ENCODE measurements around the gene MGAT3. TPM values are rescaled to one million over a fixed set of nuclear protein-coding genes. Genes with fewer than 3 reads are reported as not detected.
"Not testable (repeated sequence)": the region's sequence is repeated elsewhere in the genome, so short reads cannot be mapped to it uniquely, and the experiment has no call there.

Gene MGAT3
- total and polyA plus RNA-seq, 4 donors: 0.26 to 11.0 (median 1.8) TPM

DNA sequence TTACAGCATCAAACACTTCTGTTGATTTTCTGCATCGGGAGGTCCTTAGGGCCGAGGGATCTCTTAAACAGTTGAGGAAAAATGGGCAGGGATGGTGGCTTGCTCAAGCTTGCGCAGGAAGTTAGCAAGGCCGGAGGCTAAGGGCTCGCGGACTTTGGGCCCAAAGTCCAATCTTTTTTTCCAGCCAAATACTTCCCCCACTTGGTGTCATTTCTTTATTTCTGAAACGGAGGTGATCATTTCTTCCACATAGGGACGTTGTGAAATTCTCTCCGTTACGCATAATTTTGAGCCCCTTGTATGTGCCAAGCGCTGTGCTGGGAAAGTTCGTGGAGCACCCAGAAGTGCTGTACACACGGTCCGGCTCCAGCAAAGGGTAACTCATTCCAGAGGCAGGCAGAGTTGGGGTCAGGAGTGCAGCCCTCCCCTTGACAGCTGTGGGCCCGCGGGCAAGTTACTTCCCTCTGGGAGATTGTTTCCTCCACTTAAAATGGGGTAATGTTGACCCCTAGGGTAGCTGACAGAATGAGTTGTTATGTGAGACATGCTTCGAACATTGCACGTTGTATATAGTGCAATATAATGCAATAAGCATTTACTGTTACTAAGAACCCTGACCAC lies 46.1 kb downstream of the MGAT3 start:
- intact Hi-C loops (cut with DNase I): loop anchor here in 1 of 2 donors (2.0 to 5.0 kb wide), 2 partner anchors 18 to 106 kb away; partner anchors contain the start of genes ATF4 and TAB1
- WGBS, 2 donors: 7% methylated on average over 18 of the region's 18 CpGs
- H3K27ac ChIP-seq (ENCODE audit: low read depth in 1 of 2, low read length in 2 of 2): no peak overlapping the region
- peaks cover 2 to 11% of the 10 kb centered on the region in 2 donors for H3K4me1 ChIP-seq (ENCODE audit: control insufficient read depth in 1 of 2, insufficient read depth in 2 of 2, low read length in 2 of 2)
- H3K36me3 ChIP-seq (ENCODE audit: control insufficient read depth in 1 of 2, insufficient read depth in 2 of 2, low read length in 1 of 2): peaks cover 0 to 1% of the 10 kb centered on the region in 2 donors
- peak overlapping the region; percentile 86 to 96 for H3K4me3 ChIP-seq (ENCODE audit: low read length in 2 of 2)
- no peaks in the 10 kb centered on the region for H3K27me3 ChIP-seq (ENCODE audit: control insufficient read depth in 1 of 2, insufficient read depth in 2 of 2, low read length in 1 of 2)
- no peak for DNase-seq
- H3K9me3 ChIP-seq (ENCODE audit: control insufficient read depth, low read length): no peaks in the 10 kb centered on the region
- ATAC-seq (ENCODE audit: low FRiP score): no peak

DNA sequence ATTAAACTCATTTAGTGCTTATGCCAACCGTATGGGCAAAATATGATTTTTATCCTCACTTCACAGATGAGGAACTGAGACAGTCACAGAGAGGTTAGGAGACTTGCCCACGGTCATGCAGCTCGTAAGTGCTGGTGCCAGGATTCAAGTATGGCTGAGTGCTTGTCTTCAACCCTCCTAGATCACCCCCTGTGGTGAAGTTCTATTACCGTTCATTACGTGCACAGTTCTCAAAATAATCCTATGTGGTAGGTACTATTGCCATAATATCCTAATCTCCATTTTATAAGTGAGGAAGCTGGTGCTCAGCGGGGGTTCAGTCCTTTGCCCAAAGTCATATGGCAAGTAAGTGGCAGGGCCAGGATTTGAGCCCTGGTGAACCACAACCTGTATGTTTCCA lies 46.8 kb downstream of the MGAT3 start:
- Histone ChIP-seq H3K9me3 (ENCODE audit: control insufficient read depth, low read length) (no peaks in the 10 kb centered on the region), H3K27ac (ENCODE audit: low read depth in 1 of 2, low read length in 2 of 2) (no peak overlapping the region), H3K27me3 (ENCODE audit: control insufficient read depth in 1 of 2, insufficient read depth in 2 of 2, low read length in 1 of 2) (no peaks in the 10 kb centered on the region), H3K4me1 (ENCODE audit: control insufficient read depth in 1 of 2, insufficient read depth in 2 of 2, low read length in 2 of 2) (peaks cover 2 to 11% of the 10 kb centered on the region in 2 donors), H3K36me3 (ENCODE audit: control insufficient read depth in 1 of 2, insufficient read depth in 2 of 2, low read length in 1 of 2) (peaks cover 0 to 1% of the 10 kb centered on the region in 2 donors), H3K4me3 (ENCODE audit: low read length in 2 of 2) (no peak overlapping the region)
- DNase-seq (no peak), ATAC-seq (ENCODE audit: low FRiP score) (no peak)
- 61 to 67% methylated on average over 6 of the region's 6 CpGs for WGBS, 2 donors
- intact Hi-C loops (cut with DNase I): loop anchor here in 1 of 2 donors (2.0 to 5.0 kb wide), 2 partner anchors 17 to 106 kb away; partner anchors contain the start of genes ATF4 and TAB1

DNA sequence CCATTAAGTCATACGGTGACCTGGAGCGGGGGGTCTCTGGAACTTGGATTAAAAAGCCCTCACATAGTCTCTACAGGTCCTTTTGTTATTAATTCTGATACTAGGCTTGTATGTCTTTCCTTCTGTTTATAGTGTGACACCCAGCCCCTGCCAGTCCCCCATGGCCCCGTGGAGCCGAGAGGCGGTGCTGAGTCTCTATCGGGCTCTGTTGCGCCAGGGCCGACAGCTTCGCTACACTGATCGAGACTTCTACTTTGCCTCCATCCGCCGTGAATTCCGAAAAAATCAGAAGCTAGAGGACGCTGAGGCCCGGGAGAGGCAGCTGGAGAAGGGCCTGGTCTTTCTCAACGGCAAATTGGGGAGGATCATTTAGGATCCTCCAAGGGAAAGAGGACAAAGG lies 47.3 kb downstream of the MGAT3 start:
- H3K4me1 ChIP-seq (ENCODE audit: control insufficient read depth in 1 of 2, insufficient read depth in 2 of 2, low read length in 2 of 2): peaks cover 2 to 11% of the 10 kb centered on the region in 2 donors
- H3K27me3 ChIP-seq (ENCODE audit: control insufficient read depth in 1 of 2, insufficient read depth in 2 of 2, low read length in 1 of 2): no peaks in the 10 kb centered on the region
- ATAC-seq (ENCODE audit: low FRiP score) (no peak), DNase-seq (peak in 1 of 2 donors; percentile 56)
- no peaks in the 10 kb centered on the region for H3K9me3 ChIP-seq (ENCODE audit: control insufficient read depth, low read length)
- H3K27ac ChIP-seq (ENCODE audit: low read depth in 1 of 2, low read length in 2 of 2): no peak overlapping the region
- peaks cover 0 to 1% of the 10 kb centered on the region in 2 donors for H3K36me3 ChIP-seq (ENCODE audit: control insufficient read depth in 1 of 2, insufficient read depth in 2 of 2, low read length in 1 of 2)
- intact Hi-C loops (cut with DNase I): loop anchor here in 1 of 2 donors (5.0 kb wide), 1 partner anchor 107 kb away; the partner anchor contains the start of gene TAB1
- no peak overlapping the region for H3K4me3 ChIP-seq (ENCODE audit: low read length in 2 of 2)
- WGBS, 2 donors: 91 to 93% methylated on average over 16 of the region's 16 CpGs

DNA sequence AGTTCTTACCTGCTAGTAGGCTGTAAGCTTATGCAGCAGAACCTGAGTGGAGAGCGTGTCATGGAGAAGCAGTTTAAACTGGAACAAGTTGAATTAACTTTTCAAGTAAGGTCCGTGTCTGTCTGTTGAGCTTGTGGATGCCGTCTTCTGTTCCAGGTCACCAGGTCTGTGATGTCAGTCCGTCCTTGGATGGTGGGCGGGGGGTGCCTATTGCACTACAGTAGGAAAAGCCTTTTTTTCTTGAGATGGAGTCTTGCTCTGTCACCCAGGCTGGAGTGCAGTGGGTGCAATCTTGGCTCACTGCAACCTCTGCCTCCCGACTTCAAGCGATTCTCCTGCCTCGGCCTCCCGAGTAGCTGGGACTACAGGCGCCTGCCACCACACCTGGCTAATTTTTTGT lies 50.2 kb downstream of the MGAT3 start:
- peak in 1 of 2 donors; percentile 55 for DNase-seq
- peaks cover 0 to 11% of the 10 kb centered on the region in 2 donors for H3K4me1 ChIP-seq (ENCODE audit: control insufficient read depth in 1 of 2, insufficient read depth in 2 of 2, low read length in 2 of 2)
- H3K4me3 ChIP-seq (ENCODE audit: low read length in 2 of 2); H3K27me3 ChIP-seq (ENCODE audit: control insufficient read depth in 1 of 2, insufficient read depth in 2 of 2, low read length in 1 of 2); H3K36me3 ChIP-seq (ENCODE audit: control insufficient read depth in 1 of 2, insufficient read depth in 2 of 2, low read length in 1 of 2); intact Hi-C loops (cut with DNase I); H3K27ac ChIP-seq (ENCODE audit: low read depth in 1 of 2, low read length in 2 of 2); H3K9me3 ChIP-seq (ENCODE audit: control insufficient read depth, low read length); ATAC-seq (ENCODE audit: low FRiP score): not testable (repeated sequence)
- 72 to 85% methylated on average over 10 of the region's 10 CpGs for WGBS, 2 donors

DNA sequence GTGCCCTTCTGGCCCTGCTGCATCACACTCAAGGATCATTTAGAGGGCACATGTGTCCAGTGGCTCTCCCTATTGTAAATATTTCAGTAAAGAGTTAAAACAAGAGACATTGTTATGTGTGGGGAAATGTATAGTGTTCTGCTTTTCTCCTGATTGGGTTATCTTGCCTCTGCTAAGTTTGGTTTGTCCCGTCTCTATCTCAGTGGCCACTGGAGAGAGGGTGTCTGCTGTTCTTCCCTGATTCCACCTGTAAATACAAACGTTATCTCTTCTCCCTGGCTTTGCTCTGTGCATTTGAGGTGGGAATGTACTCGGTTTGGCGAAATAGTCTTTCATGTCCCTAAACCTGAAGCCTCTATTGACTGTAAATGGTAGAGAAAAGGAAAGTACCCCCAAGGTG lies 51.6 kb downstream of the MGAT3 start:
- Histone ChIP-seq H3K36me3 (ENCODE audit: control insufficient read depth in 1 of 2, insufficient read depth in 2 of 2, low read length in 1 of 2) (peaks cover 0 to 11% of the 10 kb centered on the region in 2 donors), H3K27me3 (ENCODE audit: control insufficient read depth in 1 of 2, insufficient read depth in 2 of 2, low read length in 1 of 2) (no peaks in the 10 kb centered on the region), H3K4me3 (ENCODE audit: low read length in 2 of 2) (no peak overlapping the region), H3K27ac (ENCODE audit: low read depth in 1 of 2, low read length in 2 of 2) (no peak overlapping the region), H3K9me3 (ENCODE audit: control insufficient read depth, low read length) (no peaks in the 10 kb centered on the region), H3K4me1 (ENCODE audit: control insufficient read depth in 1 of 2, insufficient read depth in 2 of 2, low read length in 2 of 2) (peaks cover 0 to 6% of the 10 kb centered on the region in 2 donors)
- 73 to 80% methylated on average over 4 of the region's 4 CpGs for WGBS, 2 donors
- ATAC-seq (ENCODE audit: low FRiP score) (no peak), DNase-seq (no peak)
- intact Hi-C loops (cut with DNase I): no loop called here

DNA sequence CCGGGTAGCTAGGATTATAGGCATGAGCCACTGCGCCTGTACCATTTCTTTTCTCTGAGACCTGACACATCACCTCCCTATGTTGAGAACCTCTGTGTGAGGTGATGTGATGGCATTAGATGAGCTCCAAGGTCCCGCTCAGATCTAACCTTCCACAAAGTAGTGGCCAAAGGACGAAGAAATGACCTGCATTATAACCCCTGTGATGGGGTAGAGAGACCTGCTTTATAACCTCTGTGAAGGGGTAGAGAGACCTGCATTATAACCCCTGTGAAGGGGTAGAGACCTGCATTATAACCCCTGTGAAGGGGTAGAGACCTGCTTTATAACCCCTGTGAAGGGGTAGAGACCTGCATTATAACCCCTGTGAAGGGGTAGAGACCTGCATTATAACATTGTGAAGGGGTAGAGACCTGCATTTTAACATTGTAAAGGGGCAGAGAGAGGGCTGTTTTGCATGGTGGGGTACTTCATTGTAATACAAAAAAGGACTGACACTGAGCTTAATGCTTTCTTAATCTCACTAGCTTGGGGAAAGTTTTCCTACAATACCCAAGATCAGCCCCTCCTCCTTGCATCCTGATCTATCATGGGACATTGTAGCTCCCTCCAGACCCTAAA lies 53.8 kb downstream of the MGAT3 start:
- Histone ChIP-seq H3K36me3 (ENCODE audit: control insufficient read depth in 1 of 2, insufficient read depth in 2 of 2, low read length in 1 of 2) (peaks cover 0 to 16% of the 10 kb centered on the region in 2 donors), H3K4me3 (ENCODE audit: low read length in 2 of 2) (no peak overlapping the region), H3K27me3 (ENCODE audit: control insufficient read depth in 1 of 2, insufficient read depth in 2 of 2, low read length in 1 of 2) (no peaks in the 10 kb centered on the region), H3K9me3 (ENCODE audit: control insufficient read depth, low read length) (no peaks in the 10 kb centered on the region), H3K4me1 (ENCODE audit: control insufficient read depth in 1 of 2, insufficient read depth in 2 of 2, low read length in 2 of 2) (no peaks in the 10 kb centered on the region), H3K27ac (ENCODE audit: low read depth in 1 of 2, low read length in 2 of 2) (no peak overlapping the region)
- ATAC-seq (ENCODE audit: low FRiP score): no peak
- 87 to 95% methylated on average over 4 of the region's 4 CpGs for WGBS, 2 donors
- intact Hi-C loops (cut with DNase I): loop anchor here in 1 of 2 donors (5.0 kb wide), 1 partner anchor 168 kb away; no protein-coding TSS in a partner anchor
- DNase-seq: no peak

DNA sequence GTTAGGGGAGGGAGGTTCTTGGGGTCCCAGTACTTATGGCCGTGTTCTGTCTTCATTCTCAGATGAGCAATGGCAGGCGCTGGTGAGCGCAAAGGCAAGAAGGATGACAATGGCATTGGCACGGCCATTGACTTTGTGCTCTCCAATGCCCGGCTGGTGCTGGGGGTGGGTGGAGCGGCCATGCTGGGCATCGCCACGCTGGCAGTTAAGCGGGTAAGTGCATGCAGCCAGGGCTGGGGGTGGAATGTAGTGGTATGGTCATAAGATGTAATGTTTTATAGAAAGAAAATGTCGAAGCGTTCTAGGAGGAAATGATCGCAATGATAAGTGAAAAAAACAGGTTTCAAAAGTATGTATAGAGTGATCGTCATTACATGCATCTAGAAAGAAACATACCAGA lies 54.4 kb downstream of the MGAT3 start:
- WGBS, 2 donors: 90 to 94% methylated on average over 13 of the region's 13 CpGs
- Histone ChIP-seq H3K9me3 (ENCODE audit: control insufficient read depth, low read length) (no peaks in the 10 kb centered on the region), H3K4me1 (ENCODE audit: control insufficient read depth in 1 of 2, insufficient read depth in 2 of 2, low read length in 2 of 2) (no peaks in the 10 kb centered on the region)

DNA sequence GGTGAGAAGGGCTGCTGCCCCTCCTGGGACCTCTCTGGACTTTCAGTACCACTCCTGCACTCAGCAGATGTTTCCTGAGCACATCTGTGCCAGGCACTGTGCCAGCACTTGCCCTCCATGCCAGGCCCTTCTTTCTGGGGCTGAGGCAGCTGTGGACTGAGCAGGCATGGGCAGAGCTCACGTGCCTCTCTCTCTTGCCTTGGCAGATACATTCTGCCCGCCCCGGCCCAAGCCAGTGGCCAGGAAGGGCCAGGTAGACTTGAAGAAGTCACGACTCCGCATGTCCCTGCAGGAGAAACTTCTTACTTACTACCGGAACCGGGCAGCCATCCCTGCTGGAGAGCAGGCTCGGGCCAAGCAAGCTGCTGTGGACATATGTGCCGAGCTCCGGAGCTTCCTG lies 55.2 kb downstream of the MGAT3 start:
- peak; percentile 36 for ATAC-seq (ENCODE audit: low FRiP score)
- no peaks in the 10 kb centered on the region for H3K27me3 ChIP-seq (ENCODE audit: control insufficient read depth in 1 of 2, insufficient read depth in 2 of 2, low read length in 1 of 2)
- peaks cover 0 to 16% of the 10 kb centered on the region in 2 donors for H3K36me3 ChIP-seq (ENCODE audit: control insufficient read depth in 1 of 2, insufficient read depth in 2 of 2, low read length in 1 of 2)
- intact Hi-C loops (cut with DNase I): loop anchor here in 1 of 2 donors (5.0 kb wide), 1 partner anchor 170 kb away; no protein-coding TSS in a partner anchor
- no peaks in the 10 kb centered on the region for H3K9me3 ChIP-seq (ENCODE audit: control insufficient read depth, low read length)
- no peak overlapping the region for H3K27ac ChIP-seq (ENCODE audit: low read depth in 1 of 2, low read length in 2 of 2)
- no peaks in the 10 kb centered on the region for H3K4me1 ChIP-seq (ENCODE audit: control insufficient read depth in 1 of 2, insufficient read depth in 2 of 2, low read length in 2 of 2)
- H3K4me3 ChIP-seq (ENCODE audit: low read length in 2 of 2): no peak overlapping the region
- DNase-seq: peak in 1 of 2 donors; percentile 69
- 87 to 90% methylated on average over 10 of the region's 10 CpGs for WGBS, 2 donors

More for the DNA sequence above, 54.4 kb downstream of the MGAT3 start:
- peak in 1 of 2 donors; percentile 51 for DNase-seq
- Histone ChIP-seq H3K36me3 (ENCODE audit: control insufficient read depth in 1 of 2, insufficient read depth in 2 of 2, low read length in 1 of 2) (peaks cover 0 to 16% of the 10 kb centered on the region in 2 donors), H3K27ac (ENCODE audit: low read depth in 1 of 2, low read length in 2 of 2) (no peak overlapping the region), H3K27me3 (ENCODE audit: control insufficient read depth in 1 of 2, insufficient read depth in 2 of 2, low read length in 1 of 2) (no peaks in the 10 kb centered on the region), H3K4me3 (ENCODE audit: low read length in 2 of 2) (no peak overlapping the region)
- ATAC-seq (ENCODE audit: low FRiP score): no peak
- intact Hi-C loops (cut with DNase I): loop anchor here in 1 of 2 donors (5.0 kb wide), 1 partner anchor 169 kb away; no protein-coding TSS in a partner anchor
